NCI-H2171 treated with DMSO at 0.1 percent for 48 hours (cell line): ENCODE results near the gene SMIM17.
"Not testable (repeated sequence)": the region's sequence is repeated elsewhere in the genome, so short reads cannot be mapped to it uniquely, and the experiment has no call there.

Experiments
- DNase-seq: peaks from one replicate; lab custom pipeline; 2025; lab: John Stamatoyannopoulos, UW

SMIM17 gene

DNA sequence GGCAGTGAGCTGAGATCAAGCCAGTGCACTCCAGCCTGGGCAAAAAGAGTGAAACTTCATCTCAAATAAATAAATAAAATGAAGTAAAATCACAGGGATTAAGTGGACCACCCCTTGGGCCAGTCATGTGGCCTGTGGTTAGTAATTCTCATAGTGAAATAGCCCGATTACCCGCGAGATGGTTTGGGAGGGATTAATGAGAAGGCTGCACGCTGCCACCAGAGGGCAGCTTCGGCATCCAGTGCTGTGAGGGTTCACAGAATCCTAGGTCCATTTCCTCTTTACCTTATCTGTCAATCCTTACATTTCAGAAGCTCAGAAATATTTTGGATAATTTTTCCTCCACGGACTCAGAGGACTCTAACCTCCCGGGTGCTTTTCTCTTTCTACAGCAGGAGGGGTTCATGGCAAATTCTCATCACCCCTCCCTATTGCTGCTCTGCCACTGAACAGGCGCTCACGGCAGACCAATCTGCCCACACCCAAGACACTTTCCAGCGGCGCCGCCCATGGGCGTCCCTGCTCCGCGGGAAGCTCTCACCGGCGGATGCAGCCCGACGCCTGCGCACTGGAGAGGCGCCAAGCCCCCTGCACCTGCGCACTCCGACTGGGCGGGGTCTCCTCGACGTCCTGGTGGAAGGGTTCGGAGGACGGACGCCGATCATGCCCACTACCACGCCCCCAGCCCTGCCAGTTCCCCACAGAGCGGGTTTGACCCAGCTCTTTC lies 17.6 kb downstream of the SMIM17 start:
- DNase-seq: no peak

DNA sequence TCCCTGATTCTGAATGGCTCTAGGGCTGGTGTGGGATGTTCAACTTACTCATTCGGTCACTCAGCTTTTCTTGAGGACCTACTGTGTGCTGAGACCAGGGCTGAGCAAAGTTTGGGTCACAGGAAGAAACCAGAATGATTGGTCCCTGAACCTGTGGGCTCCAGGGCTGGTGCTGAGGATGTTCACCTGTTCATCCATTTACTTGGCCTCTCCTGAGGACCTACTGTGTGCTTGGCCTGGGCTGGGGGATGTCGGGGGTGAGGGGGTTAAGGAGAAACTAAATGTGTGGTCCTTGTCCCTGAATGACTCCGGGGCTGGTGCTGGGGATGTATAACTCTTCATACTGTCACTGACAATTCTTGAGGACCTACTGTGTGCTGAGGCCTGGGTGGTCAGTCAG lies 18.3 kb downstream of the SMIM17 start:
- DNase-seq: no peak

DNA sequence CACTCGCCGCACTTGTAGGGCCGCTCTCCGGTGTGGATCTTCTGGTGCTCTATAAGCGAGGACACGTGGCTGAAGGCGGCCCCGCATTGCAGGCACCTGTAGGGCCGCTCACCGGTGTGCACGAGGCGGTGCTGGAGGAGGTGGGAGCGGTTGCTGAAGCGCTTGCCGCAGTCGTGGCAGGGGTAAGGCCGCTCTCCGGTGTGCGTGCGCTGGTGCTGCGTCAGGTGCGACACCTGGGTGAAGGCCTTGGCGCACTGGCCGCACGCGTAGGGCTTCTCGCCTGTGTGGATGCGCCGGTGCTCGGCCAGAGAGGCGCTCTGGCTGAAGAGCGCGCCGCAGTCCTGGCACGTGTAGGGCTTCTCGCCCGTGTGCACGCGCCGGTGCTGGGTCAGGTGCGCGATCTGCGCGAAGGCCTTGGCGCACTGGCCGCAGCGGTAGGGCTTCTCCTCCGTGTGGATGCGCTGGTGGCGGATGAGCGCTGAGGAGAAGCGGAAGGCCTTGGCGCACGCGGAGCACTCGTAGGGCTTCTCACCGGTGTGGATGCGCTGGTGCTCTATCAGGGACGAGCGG lies 21.1 kb downstream of the SMIM17 start:
- no peak for DNase-seq

DNA sequence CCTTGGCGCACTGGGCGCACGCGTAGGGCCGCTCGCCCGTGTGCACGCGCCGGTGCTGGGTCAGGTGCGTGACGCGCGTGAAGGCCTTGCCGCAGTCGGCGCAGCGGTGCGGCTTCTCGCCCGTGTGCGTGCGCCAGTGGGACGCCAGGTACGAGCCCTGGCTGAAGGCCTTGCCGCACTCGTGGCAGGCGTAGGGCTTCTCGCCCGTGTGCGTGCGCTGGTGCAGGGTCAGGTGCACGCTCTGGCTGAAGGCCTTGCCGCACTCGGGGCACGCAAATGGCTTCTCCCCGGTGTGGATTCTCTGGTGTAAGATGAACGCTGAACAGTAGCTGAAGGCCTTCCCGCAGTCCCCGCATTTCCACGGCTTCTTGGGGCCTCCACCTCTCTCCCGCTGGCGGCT lies 21.6 kb downstream of the SMIM17 start:
- DNase-seq: no peak

DNA sequence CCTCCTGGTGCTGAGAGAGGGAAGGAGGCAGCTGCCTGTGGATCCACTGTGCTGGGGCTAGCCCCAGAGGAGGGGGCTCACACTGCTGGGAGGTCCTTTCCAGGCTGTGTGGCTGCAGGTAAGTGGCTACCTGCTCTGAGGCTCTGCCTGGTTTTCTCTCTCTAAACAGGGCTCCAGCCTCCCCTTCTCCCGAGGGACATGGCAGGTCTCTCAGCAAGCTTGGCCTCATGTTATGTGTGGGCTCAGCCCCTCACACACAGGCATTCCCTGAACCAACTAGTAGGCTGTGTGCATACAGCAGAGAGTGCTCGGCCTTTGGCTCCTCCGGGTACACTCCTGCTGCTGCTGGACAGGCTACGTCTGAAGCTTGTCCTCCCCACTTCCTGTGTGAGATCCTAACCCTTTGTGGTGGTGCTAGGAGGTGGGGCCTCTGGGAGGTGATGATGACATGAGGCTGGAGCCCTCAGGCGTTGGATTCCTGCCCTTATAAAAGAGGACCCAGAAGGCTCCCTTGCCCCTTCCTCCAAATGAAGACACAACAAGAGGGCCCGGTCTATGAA lies 24.4 kb downstream of the SMIM17 start:
- no peak for DNase-seq

DNA sequence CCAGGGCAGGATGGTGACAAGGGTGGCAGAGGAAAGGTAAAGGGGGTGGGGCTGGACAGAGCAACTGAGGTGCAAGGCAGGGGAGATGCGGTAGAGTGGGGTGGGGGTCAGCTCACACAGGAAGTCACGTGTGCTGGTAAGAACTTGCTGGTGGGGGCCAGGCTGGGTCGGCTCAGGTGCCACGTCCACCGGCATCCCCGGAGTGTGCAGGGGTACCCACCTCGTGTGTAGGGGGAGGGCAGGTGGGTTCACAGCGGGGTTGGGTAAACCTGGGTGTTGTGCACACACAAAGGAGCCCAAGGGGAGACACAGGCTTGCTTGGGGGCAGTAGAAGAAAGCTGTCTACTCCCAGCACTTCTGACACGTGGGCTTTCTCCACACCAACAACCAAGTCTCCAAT lies 25.7 kb downstream of the SMIM17 start:
- no peak for DNase-seq

DNA sequence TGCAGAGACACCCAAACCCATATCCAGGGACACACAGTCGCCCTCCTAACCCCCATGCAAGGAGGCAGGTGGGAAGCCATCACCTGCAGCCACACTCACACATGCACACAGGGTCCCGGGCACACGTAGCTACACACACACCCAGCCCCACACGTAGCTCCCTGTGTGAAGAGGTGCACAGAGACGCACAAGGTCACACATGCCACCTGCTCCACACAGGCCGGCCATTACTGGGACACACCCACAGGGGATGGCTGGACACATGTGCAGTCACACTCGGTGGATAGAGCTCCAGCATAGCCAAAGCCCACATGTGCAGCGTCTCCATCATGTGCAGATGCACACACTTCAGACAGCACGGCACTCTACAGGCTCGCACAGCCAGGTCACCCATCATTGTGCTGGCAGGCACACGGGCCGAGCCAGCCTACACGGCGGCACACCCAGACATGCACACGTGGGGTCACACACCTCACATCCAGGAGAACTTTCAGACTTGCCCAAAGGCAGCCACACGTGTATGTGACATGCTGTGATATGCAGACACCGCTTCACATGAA lies 27.5 kb downstream of the SMIM17 start:
- no peak for DNase-seq

DNA sequence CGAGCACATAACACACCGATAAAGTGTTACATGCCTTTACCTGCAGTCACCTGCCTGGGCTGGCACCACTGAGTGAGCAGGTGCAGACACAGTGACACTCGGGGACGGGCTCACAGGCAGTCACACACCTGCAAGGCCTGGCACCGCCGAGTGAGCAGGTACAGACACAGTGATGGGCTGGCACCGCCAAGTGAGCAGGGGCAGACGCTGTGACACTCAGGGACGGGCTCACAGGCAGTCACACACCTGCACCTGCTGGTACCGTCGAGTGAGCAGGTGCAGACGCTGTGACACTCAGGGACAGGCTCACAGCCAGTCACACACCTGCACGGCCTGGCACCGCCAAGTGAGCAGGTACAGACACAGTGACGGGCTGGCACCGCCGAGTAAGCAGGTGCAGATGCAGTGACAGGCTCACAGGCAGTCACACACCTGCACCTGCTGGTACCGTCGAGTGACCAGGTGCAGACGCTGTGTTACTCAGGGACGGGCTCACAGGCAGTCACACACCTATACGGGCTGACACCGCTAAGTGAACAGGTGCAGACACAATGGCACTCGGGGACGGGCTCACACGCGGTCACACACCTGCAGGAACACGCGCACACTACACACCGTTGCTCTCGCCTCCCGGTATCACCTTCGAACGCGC lies 28.1 kb downstream of the SMIM17 start:
- DNase-seq: peak; percentile 79

DNA sequence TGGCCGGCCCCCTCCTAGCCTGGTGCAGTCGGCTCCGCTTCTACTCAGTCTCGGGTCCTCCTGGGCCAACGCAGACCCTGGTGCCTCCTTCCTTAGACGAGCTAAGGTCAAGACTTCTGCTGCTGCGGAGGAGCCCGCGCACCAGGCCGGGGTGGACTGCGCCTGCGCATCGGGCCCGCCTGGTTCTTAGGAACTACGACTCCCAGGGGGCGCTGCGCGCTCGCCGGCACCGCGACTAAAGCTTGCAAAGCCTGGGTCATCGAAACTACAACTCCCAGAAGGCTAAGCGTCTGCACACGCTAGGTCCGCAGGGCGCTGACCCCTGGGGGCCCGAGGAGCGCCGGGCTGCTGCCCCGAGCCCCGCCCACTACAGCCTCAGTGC lies 28.6 kb downstream of the SMIM17 start, which contains the start of gene ZNF835:
TSS of gene ZNF835 (minus strand) at position 145 of the 382 bp plus-strand sequence. CDS start 6,559 bp downstream, outside the sequence.
- DNase-seq: peak; percentile 84

DNA sequence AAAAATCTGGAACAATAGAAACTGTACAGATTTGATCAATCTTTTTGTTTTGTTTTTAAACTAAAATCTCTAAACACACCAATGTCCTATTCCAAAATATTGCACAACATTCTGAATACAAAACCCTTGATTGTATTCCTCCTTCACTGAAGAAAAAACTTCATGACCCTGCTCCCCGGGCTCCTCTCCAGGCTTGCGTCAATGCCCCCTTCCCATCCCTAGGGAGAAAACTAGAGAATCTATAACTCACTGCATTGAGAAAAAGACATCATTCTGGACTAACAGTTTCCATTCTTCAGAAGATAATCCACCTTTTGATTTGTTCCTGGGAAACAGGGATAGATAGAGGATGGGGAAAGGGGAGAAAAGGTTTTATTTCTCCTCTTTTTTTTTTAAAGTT lies 29.7 kb downstream of the SMIM17 start:
- DNase-seq: not testable (repeated sequence)

DNA sequence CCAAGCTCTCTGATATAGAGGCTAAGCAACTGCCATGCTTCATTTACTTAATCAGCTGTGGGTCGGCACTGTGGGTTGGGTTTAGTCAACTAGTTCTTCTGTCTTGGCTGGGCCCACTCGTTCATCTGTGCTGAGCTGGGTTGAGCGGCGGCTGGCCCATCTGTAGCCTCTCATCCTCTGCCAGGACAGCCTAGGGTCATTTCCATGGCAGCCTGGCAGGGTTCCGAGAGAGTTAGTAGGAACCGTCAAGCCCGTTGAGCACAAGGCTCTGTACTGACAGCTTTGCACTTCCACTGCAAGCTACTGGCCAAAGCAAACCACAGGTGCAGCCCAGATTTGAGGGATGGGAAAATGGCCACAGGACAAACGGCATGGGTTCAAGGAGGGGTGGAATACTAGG lies 35.2 kb downstream of the SMIM17 start:
- DNase-seq: no peak

DNA sequence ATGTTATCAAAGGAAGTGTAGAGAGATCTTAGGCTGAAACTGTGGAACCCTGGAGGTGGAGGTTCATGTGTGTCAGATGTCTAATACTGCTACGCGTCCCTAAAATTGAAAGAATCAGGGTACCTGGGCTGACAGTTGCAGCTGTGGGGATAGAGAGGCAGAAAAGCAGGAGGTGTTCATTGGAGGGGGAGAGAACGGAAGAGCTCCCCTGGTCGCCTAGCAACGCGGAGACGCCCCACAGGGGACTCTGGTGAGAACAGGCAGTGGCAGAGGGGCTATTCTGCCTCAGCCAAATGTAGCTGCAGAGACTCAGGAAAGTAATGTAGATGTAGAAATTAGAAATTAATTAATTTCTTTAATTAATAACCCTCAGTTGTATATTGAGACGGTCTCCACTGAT lies 38.7 kb downstream of the SMIM17 start:
- no peak for DNase-seq

DNA sequence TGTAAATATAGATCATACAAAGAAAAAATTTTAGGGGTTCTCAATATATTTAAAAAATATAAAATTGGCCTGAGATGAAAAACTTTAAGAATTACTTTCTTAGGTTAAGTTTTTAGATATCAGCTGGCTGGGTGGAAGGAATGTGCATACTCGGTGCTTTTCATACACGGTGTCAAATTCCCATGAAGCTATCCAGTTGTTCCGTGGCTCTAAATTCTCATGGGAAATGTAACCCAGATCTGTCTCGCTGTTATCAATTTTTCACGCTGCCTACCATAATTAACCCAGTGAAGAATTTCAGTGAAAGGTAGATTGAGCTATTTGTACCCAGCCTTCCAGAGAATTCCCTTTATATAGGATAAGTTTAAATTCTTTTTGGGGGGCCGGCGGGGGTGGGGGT lies 40.2 kb downstream of the SMIM17 start:
- peak; percentile 44 for DNase-seq

DNA sequence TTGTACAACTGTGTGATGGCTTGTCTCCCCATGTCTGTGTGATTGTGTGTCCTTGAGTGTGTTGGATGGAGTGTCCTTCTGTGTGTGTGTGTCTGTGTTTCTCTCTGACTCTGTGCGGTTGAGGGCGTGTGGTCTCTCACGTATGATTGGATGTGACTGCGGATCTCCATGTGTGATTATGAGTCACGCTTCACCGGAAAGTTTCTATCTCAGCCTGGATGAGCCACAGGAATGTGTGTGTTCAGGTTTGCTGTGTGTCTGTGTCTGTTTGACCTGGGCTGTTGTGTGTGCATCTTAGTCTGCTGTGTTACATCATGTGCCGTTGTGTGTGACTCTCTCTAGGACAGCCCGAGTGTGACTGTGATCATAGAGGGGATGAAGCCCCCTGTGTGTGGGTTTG lies 44.1 kb downstream of the SMIM17 start:
- DNase-seq: no peak

DNA sequence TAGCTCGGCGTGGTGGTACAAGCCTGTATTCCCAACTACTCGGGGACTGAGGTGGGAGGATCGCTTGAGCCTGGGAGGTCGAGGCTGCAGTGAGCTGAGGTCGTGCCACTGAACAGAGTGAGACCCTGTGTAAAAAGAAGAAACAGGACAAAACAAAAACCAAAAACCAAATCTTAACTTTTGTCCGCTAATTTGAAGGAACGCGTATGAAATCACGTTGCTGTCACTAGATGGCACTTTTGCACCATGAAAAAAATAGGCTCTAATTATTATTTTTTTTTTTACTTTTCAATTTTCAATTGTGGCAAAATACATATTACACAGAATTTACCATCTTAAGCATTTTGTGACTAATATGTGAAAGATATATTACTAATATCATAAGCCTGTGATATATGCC lies 46.2 kb downstream of the SMIM17 start:
- DNase-seq: no peak

DNA sequence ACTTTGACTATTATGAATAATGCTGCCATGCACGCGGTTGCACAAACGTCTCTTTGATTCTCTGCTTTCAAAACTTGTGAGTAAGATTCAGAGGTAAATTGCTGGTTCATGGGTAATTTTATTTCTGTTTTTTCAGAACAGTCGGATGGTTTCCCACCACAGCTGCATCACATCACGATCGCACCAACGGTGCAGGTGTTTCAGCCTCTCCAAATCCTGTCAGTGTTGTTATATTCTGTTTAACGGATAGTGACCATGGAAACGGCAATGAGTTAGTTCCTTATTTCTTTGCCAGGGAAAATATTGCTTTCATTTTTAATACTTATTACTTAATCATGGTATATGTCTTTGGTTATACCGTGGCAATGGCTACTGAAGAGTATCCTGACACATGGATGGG lies 47.7 kb downstream of the SMIM17 start:
- DNase-seq: no peak

DNA sequence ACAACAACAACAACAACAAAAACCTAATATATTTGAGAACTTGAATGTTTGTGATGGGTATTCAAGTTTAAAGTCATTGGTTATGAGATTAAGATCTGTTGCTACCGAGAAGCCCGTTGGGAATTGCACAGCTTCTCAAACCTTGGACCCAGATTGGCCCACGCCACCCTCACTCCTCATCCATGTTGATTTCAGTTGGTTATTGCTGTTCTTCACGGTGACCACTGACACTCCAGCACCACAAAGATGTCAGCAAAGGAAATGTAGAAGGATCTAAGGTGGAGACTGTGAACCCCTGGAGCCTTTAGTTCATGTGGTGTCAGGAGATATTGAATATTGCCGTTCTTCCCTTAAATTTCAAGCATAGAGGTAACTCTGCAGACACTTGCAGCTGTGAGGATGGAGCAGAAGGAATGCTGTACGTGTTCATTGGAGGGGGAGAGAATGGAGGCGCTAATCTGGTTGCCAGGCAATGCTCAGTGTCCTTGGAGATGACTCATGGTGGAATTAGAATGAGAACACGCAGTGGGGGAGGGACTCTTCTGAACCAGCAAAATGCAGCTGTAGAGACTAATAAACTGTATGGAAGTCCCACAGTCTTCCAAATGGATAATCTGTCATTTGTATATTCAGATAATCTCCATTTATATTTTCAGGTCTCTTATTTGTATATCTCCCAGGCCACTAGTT lies 49.4 kb downstream of the SMIM17 start:
- DNase-seq: no peak

DNA sequence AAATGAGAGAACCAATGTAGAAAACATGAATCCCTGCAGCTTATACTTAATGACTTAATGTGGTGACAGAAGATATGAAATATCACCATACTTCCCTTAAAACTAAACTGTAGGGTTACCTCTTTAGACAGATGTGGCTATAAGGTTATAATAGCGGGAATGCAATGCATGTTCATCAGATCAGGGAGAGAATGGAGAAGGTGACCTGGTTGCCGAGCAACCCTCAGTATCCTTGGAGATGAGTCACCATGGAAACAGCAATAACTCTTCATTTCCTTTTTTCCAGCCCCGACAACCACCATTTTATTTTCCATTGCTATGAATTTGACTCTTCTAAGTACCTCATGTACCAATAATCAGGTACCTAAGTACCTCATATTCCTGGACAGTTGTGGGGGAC lies 56.6 kb downstream of the SMIM17 start:
- no peak for DNase-seq

DNA sequence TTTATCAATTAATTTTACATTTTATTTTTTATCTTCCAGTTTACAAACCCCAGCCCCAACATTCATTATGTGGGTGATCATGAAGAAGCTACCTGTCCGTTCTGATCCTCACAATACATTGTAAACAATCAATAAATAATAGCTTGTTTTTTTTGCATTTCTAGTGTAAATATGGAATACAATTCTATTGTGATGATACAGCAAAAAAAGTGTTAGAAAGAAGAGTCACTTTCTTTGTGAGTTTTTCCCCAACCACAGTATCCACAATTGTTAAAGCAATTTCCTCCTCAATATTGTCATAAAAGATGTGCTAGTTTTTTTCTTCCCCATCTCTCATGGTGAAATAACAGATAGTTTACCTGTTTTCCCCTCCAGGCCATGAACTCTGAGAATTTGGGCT lies 58.9 kb downstream of the SMIM17 start:
- DNase-seq: no peak

DNA sequence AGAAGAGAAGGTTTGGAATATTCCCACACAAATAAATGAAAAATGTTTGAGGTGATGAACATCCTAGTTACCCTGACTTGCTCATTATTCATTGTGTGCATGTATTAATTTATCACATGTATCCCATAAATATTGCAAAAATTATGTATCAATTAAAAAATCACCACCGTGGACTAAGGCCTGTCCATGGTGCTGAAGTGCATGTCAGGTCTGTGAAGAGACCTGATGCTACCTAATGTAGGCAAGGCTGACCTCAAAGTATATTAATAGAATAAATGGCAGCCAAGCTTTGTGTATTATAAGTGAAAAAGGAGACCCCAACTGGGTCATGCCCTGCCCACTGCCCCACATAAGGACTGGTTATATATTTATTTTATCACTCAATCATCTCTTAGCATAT lies 63.0 kb downstream of the SMIM17 start:
- DNase-seq: no peak
